HPDE6-E6E7 (cell line): ENCODE results near the gene SPACA7.

Experiments
- DNase-seq: peaks from one replicate; pipeline ENCODE4 v3.0.0; 2011; ENCODE audit warnings: missing footprints; ENCODE audit errors: extremely low spot score

SPACA7 gene

DNA sequence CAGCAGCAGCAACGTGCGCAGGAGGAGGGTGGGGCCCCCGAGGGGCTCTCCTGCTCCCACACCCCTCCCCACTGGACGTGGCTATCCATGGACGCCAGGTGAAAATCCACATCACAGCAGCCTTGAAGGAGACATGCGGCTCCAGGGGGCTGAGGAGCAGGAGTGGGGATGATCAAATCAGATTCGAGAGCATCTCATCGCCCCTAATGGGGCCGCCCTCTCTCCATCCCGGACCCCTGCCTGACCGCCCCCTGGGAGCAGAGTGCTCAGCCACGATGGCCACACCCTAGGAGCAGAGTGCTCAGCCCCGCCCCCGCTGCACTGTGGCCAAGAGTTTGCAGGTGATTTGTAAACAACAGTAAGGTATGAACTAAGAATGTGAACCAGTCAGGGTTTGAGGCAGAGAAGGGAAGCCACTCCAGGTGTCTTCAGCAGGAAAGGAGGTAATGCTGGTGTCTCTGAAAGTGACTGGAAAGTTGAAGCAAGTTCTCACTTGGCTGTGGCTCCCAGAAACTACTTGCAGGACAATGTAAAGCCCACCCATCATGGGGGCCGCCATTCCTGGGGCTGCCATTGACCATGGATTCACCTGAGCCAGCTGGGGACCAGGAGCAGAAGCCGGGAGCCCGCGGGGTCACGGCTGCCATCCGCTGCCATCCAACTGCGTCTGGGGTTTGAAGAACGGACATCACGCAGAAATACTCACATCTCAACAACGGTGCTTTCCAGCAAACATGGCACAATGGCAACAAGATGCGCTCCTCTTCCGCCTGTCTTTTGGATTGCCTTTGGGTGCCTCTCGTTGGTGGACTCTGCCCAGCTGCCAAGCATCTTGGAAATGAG is 71.8 kb downstream of the SPACA7 start:
- no peak for DNase-seq

DNA sequence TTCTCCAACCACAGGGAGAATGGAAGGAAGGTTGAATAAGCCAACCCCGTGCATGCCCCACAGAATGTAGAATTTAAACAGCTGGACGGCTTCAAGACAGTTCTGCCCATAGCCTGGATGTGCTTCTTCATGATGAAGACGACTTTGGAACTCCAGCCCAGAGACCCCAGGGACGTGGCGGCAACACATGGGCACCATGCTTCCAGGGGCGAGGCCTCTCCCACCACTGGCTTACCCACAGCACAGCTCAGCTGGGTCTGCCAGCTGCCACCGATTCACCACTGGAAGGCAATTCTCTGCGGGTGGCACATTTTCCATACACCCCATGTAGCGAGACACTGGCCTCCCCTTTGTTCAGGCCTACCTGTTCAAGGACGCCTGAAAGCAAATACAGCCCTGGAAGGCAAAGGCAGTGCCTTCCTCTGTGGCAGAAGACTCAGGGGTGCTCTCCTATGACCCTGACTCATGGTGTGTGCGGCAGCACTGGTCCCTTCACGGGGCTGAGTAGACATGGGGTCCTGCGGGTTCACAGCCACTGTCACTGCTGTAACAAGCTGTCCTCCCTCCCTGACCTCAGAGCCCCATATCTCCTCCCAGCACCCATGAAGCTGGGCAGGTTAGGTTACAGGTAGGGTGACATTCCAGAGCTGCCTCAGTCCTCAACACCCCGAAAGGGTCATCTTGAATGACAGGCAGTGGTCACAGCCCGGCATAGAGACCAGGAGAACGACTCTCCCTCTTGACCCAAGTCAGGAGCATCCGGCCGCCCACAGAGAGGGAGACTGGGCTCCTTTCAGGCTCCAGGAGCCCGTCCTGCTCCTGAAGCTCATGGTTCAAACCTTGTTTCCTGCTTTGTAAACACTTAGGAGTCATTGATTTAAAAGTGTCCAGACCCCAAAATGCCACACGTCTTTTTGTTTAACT is 72.7 kb downstream of the SPACA7 start:
- DNase-seq, result no peak

DNA sequence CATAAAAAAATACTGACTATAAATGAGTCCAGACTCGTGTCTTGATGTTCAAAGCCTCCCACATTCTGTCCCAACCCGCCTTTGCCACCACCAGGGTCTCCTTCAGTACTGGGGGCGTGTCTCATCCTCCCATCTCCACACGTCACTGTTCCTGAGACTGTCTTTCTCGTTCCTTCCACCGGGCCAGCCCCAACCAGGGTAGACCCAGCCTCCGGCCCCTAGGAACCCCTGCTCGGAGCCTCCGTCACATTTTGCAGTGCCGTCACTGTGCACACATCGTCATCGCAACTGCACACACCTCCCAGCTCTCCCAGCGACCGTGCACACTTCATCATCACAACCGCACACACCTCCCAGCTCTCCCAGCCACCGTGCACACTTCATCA is 73.4 kb downstream of the SPACA7 start:
- DNase-seq, result no peak

DNA sequence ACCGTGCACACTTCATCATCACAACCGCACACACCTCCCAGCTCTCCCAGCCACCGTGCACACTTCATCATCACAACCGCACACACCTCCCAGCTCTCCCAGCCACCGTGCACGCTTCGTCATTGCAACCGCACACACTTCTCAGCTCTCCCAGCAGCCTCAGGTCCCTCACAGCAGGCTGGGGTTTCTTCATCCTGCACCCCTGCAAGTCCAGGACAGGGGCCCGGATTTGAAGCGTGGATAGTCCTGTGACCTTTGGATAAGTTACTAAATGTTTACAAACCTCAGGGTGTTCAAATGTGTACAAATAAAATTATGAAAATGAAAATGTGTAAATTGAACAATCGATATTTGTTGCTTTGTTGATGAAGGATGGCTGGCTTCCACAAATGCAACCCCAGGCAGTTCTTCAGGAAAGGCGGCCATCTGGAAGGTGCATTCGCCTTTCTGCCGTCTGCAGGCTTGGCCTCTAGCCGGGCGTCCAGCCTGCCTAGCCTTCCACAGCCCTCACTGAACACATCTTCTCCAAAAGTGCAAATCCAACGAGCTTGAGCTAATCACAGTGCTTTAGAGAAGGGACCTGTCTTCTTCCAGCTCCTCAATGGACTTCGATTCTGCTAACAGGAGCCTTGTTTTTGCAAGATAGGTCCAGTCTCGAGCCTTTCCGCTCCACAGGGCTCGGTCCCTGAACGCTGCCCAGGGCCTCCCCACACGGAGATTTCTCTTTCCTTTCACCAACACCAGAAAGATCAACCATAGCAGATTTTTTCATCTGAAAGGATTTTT is 74.2 kb downstream of the SPACA7 start:
- DNase-seq, result no peak

DNA sequence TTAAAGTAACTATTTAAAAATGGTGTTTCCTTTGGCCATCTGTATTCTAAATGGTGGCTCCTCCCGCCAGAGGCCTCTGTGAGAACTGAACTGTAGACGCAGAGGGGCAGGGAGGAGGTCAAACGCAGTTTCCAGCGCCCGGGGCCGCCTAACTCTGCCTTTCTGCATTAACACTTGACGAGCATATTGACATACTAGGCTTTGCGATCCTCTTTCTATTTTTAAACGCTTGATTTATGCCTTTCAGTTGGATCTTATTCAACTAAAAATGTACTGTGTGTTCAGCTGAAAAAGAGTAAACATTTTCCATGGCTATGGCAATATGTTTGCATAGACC is 74.7 kb downstream of the SPACA7 start:
- no peak for DNase-seq

DNA sequence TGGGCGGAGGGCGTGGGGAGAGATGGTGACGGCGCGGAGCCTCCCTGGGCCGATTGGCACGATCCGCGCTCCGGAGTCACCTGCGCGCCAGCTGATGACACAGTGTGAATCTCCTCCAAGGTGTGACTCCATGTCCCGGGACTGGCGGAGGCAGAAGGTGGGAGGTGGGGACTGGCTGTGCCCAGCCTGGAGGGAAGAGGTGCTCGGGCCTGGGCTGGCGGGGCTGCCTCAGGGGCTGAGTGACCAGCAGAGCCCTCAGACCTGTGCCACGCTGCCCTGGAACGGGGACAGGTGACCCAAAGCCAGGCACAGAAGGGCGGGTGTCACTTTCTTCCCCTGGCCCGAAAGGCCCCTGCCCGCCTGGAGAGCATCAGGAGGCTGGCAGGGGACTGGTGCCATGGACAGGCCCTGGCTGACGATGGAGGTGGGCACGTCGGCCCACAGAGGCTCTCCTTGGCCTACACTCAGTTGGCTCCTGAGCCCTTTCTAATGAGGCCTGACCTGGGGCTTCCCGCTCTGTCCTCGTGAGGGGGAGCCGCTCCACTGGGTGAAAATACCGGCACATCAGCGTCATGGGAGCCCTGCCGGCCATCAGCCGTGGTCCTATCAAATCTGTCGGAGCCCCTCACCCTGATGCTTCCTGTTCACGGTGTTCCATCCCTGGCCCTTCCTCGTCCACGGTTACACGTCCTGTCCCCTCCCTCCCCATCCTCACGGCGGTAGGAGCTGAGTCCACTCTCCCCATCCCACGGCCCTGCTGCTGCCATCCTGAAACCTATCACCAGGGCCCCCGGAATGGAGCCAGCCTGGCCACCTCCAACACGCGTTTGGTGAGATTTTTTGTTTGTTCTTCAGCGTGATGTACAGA is 75.6 kb downstream of the SPACA7 start:
- DNase-seq, result no peak

DNA sequence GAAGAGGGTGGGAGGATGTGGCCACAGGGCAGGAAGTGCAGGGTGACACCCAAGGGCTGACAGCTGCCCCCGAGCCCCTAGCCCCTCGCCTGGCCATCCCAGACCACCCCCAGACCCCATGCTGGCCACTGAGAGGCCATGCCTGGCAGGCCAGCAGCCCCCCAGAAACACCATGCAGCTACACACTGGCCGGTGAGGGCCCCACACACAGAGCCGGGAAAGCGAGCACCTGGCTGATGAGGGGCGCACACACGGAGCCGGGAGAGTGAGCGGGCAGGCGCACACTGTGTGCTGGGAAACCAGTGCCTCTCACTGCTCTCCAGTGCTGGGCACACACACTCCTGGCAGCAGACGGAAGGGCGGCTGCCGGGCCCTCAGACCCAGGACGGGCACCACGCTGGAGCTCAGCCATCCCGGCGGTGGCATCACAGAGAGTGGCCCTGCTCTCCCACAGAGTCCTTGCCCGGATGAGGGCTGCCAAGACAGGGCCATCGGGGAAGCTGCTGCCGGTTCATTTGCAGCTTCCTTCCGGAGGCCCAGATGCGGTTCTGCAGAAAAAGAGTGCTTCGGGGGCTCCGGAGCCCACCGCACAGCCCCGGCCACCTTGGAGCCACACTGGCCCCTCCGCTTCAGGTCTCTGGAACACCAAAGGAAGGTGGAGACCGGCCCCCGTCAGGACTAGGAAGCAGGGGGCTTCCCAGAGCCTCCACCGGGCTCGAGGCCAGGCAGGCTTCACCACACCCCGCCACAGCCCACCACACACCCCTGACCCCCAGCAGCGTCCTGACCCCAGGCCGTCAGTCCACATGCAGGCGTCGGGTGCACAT is 76.4 kb downstream of the SPACA7 start:
- DNase-seq, result no peak

DNA sequence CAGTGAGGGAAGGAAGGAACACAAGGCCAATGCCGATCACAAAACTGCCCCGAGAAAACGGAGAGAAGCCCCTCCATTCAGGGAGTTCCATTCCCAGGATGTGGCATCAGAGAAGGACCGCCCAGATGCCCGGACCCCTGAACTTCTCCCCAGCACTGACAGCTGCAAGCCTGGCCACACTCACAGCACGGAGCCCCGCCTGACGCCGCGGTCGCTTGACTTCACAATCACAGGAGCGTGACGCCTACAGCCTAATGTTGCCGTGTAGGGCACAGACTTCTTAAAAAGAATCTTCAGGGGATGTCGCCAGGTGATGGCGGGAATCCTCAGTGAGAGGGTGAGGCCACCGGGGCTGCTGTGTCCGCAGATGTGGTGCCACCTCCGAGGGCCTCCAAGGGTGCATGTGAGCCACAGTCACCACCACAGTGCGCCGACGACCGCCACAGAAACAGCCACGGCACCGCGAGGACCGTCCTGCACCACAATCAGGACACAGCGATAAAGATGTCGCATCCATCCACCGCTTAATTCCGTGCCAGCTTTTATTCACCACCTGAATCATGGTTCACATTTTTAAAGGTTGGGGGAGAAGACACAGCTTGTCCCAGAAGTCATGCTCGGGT is 77.2 kb downstream of the SPACA7 start:
- DNase-seq, result no peak

DNA sequence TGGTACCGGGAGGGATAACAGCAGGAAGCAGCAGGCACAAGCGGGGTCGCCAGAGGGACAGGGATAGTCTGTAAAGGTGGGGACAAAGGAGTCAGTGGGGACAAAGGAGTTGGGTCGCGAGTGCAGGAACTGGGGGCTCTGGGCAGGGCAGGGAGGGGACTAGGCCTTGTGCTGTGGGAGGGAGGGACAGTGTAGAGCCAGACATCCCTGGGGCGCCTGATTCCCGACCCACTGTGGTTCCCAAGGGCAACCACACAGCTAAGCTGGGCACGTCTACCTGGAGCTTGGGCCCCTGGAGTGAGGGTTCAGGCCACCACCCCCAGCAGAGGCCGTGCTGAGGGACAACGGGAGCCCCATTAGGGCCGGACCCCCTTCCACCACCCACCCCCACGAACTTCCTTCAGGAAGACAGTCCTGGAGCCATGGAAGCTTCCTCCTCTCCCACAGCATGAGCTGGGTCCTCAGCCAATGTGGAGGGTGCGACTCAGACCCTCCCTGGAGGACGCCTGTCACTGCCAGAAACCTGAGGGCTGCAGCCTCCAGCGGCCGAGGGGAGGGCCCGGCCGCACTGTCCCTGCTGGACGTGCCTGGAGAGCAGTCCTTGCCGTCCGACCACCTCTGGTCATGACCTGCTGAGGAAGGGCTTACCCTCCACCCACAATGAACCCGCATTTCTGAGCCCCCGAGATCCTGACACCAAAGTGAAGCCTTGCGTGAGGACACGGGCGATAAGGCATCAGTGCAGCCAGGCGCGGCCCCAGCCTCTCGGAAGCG is 77.9 kb downstream of the SPACA7 start:
- no peak for DNase-seq

DNA sequence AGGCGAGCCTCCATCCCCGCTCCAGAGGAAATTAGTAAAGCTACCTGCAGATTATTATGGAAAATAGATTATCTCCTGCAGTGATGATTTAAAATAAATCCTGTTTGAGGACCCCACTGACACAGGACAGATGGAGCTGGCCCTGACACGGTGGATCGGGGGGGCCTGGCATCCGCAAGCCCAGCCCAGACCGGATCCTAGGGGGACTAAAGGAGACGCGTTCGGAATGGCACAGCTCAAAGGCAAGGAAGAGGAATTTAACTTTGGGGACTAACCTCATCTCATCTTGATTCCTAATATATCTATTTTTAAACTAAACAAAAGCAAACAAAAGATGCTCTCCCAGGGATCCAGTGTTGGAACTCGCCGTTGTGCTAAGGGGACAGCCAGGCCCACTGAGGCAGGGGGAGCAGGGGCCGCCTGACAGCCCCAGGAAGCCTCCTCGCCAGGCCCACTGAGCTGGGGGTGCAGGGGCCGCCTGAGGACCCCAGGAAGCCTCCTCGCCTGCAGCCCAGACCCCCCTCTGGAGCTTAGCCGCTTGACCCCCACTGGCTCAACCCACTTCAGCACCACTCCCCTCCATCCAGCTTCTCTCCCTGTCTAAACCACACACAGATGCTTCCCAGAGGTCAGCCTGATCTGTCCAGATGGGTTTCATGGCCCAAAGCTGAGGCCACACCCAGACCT is 78.6 kb downstream of the SPACA7 start:
- no peak for DNase-seq

DNA sequence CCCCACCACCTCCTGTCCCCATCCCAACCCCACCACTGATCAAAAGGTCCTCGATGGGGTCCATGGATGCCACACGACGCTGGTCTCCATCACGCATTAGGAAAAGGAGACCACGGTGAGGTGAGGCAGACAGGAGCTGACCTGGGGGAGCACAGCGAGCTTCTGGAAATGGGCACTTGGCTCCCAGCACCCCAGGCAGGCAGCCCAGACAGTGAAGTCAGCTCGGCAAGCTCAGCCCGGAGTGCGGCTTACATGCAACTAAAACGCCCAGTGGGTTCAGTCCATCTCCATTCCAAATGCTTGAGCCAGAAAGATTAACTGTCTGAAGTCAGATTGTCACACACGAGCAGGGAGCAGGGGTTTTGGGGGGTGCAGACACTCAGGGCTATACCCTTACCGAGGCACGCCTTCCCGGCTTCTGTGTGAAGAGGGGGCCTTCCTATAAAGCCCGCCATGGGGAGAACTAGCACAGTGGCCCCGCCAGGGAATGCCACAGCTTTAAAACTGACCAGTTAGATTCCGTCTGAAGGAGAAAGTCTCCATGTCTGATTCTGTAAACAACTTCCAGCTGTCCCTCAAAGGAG is 79.4 kb downstream of the SPACA7 start:
- no peak for DNase-seq

DNA sequence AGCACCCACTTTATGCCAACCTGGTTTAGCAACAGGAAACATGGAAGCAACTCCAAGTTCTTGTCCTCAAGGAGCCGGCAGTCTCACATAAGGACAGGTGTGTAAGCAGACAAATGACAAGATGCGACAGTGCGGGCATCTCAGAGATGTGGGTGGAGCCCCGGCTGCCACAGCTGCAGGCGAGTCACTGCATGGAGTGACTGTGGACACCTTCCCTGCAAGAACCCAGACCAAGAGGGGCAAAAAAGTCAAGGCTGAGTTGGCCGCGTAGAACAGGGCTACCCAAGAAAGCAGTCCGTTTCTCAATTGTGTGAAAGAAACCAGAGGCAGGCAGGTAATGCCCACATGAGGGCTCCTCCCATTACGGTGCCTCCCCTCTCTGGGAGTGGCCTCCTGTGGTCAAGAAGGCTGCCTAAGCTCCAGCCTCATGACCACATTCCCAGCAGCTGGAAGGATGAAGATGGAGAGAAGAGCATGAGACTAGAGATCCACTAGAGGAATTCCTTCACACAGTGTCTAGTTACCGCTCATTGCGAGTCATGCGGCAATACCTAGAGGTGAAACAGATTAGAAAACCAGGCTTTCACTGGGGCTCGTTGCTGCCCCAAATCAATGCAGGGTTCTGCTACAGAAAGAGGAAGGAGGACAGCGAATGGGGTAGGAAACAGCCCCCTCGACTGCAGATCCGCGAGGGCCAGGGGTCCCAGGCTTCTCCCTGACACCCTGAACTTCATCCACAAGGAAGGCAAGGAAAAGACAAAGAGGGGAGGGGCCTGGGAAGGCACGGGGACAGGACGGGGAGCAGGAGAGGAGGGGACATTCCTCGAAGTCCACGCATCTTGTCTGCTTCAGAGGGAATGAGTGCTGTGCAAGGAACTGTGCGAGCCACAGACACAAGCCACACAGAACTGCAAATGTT is 80.2 kb downstream of the SPACA7 start:
- no peak for DNase-seq

DNA sequence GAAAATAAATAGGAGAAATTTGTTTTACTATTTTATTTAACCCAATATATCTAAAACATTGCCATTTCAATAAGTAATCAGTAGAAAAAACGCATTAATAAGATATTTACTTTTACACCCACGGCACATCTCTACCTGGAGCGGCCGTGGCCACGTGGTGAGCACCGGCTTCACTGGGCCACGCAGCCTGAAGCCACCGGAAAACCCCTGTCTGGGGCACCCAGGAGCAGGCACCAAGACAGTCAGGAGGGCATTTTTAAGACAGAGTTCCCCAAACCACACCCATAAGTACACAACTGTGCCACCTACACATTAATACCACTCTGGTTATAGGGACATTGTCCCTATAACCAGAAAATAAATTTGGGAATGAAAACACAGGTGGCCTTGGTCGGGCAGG is 80.9 kb downstream of the SPACA7 start:
- no peak for DNase-seq

DNA sequence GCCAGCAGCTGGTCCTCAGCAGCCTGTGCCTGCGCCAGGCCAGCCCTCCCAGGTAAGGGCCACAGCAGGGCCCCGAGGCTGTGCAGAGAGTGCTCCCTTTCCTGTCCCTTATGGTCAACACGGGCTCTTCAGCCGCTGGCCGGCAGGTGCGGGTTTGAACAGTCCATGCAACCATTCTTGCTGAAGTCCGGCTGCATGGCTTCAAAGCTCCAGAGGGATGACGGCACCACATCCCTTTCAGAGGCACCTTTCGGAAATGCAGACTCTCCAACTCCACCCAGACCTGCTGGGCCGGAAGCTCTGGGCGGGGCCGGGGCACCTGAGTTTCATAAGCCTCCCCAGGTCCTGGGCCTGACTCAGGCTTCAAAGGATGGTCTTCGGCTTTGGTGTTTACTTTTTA is 81.3 kb downstream of the SPACA7 start:
- no peak for DNase-seq

DNA sequence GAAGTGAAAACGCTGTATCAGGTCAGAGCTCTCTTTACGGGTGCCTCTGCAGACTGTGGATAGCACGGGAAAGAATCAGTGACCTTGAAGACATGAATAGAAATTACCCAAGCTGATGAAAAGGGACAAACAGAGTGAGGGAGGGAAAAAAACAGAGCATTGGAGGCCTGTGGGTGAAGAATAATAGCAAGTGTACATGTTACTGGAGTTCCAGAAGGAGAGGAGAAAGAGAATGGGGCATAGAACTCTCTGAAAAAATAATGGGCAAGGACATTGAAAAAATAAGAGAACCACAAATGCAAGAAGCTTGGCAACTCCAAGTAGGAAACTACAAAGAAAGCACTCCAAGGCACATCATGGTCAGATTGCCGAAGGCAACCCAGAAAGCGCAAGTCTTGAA is 86.3 kb downstream of the SPACA7 start:
- no peak for DNase-seq

DNA sequence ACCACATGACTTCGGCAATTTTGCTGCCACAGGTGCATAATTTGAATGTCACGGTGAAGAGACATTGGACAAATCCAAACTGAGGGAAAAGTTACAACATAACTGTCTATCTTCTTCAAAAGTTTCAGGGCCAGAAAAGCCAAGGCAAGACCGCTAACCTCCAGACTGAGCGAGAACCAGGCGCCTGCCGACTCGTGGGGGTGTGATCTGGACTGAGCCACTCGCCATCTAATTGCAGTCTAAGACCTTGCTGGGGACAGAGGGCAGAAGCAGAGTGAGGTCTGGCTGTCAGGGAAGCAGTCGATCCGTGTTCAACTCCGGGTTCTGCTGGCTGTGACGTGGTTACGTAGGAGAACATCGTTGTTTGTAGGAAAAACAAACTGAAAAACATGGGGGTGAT is 88.6 kb downstream of the SPACA7 start:
- DNase-seq, result no peak
